Measurements from ENCODE around the gene FOXM1. TPM values are rescaled to one million over a fixed set of nuclear protein-coding genes. Genes with fewer than 3 reads are reported as not detected.
A peak's percentile ranks its signal among the peaks of the same experiment; 100 is the strongest.

Gene FOXM1
- total RNA-seq, 1 donor from 2014 or later: 15.2 TPM

- Mint-ChIP-seq H3K9me3 (ENCODE audit: low read depth) (no peaks in the 10 kb centered on the region), H3K27me3 (ENCODE audit: low read depth) (no peaks in the 10 kb centered on the region), H3K36me3 (ENCODE audit: low read depth) (peaks cover 1% of the 10 kb centered on the region), H3K4me1 (ENCODE audit: low read depth) (peaks cover 18% of the 10 kb centered on the region), H3K27ac (ENCODE audit: unreplicated experiment) (peak overlapping the region; percentile 49), H3K4me3 (ENCODE audit: unreplicated experiment) (no peak overlapping the region)
- DNase-seq (ENCODE audit: low spot score): peak; percentile 88
- peak; percentile 87 for TF ChIP-seq CTCF (IDR thresholded peaks at IDR 0.05)
These were observed 23.3 kb downstream of the FOXM1 start for GRCh38 chr12:2853626-2854025.

- H3K27me3 Mint-ChIP-seq (ENCODE audit: low read depth): no peaks in the 10 kb centered on the region
- H3K36me3 Mint-ChIP-seq (ENCODE audit: low read depth): no peaks in the 10 kb centered on the region
- peaks cover 18% of the 10 kb centered on the region for H3K4me1 Mint-ChIP-seq (ENCODE audit: low read depth)
- no peaks in the 10 kb centered on the region for H3K9me3 Mint-ChIP-seq (ENCODE audit: low read depth)
- H3K27ac Mint-ChIP-seq (ENCODE audit: unreplicated experiment): no peak overlapping the region
- no peak for TF ChIP-seq CTCF (IDR thresholded peaks at IDR 0.05)
- no peak overlapping the region for H3K4me3 Mint-ChIP-seq (ENCODE audit: unreplicated experiment)
- DNase-seq (ENCODE audit: low spot score): no peak
These were observed 25.0 kb downstream of the FOXM1 start for GRCh38 chr12:2851931-2852330.

GRCh38 chr12:2845280-2845679, 31.7 kb downstream of the FOXM1 start:
- Mint-ChIP-seq H3K27ac (ENCODE audit: unreplicated experiment) (peak overlapping the region; percentile 57), H3K9me3 (ENCODE audit: low read depth) (no peaks in the 10 kb centered on the region), H3K4me1 (ENCODE audit: low read depth) (peaks cover 44% of the 10 kb centered on the region), H3K27me3 (ENCODE audit: low read depth) (no peaks in the 10 kb centered on the region), H3K36me3 (ENCODE audit: low read depth) (no peaks in the 10 kb centered on the region), H3K4me3 (ENCODE audit: unreplicated experiment) (no peak overlapping the region)
- no peak for DNase-seq (ENCODE audit: low spot score)
- TF ChIP-seq CTCF (IDR thresholded peaks at IDR 0.05): no peak

- Mint-ChIP-seq H3K36me3 (ENCODE audit: low read depth) (no peaks in the 10 kb centered on the region), H3K4me3 (ENCODE audit: unreplicated experiment) (no peak overlapping the region), H3K27me3 (ENCODE audit: low read depth) (no peaks in the 10 kb centered on the region), H3K4me1 (ENCODE audit: low read depth) (peaks cover 40% of the 10 kb centered on the region), H3K27ac (ENCODE audit: unreplicated experiment) (peak overlapping the region; percentile 39), H3K9me3 (ENCODE audit: low read depth) (no peaks in the 10 kb centered on the region)
- DNase-seq (ENCODE audit: low spot score): no peak
- TF ChIP-seq CTCF (IDR thresholded peaks at IDR 0.05): no peak
These were observed 32.2 kb downstream of the FOXM1 start for GRCh38 chr12:2844786-2845185.

GRCh38 chr12:2842948-2843347, 34.0 kb downstream of the FOXM1 start:
- no peaks in the 10 kb centered on the region for H3K27me3 Mint-ChIP-seq (ENCODE audit: low read depth)
- no peak for DNase-seq (ENCODE audit: low spot score)
- H3K27ac Mint-ChIP-seq (ENCODE audit: unreplicated experiment): peak overlapping the region; percentile 49
- H3K36me3 Mint-ChIP-seq (ENCODE audit: low read depth): no peaks in the 10 kb centered on the region
- peaks cover 34% of the 10 kb centered on the region for H3K4me1 Mint-ChIP-seq (ENCODE audit: low read depth)
- H3K4me3 Mint-ChIP-seq (ENCODE audit: unreplicated experiment): no peak overlapping the region
- H3K9me3 Mint-ChIP-seq (ENCODE audit: low read depth): no peaks in the 10 kb centered on the region
- TF ChIP-seq CTCF (IDR thresholded peaks at IDR 0.05): no peak

Measured in chondrocyte (in vitro differentiated cells).